GM23248 (cell line): ENCODE measurements around the gene USP6NL.

Experiments used
- EZH2 ChIP-seq: fragments of 200-600 bp; sonication (generic); IDR thresholded peaks from 2 replicates; pipeline ENCODE4 v1.6.1; 2018; ENCODE audit warnings: antibody characterized with exemption, mild to moderate bottlenecking; ENCODE audit not compliant: insufficient read depth, poor library complexity, severe bottlenecking
- EZH2phosphoT487 ChIP-seq: fragments of 200-600 bp; sonication (generic); IDR thresholded peaks from 2 replicates; pipeline ENCODE4 v1.6.1; 2018; ENCODE audit warnings: antibody characterized with exemption, moderate library complexity, mild to moderate bottlenecking, low read depth; ENCODE audit not compliant: insufficient read depth

DNA sequence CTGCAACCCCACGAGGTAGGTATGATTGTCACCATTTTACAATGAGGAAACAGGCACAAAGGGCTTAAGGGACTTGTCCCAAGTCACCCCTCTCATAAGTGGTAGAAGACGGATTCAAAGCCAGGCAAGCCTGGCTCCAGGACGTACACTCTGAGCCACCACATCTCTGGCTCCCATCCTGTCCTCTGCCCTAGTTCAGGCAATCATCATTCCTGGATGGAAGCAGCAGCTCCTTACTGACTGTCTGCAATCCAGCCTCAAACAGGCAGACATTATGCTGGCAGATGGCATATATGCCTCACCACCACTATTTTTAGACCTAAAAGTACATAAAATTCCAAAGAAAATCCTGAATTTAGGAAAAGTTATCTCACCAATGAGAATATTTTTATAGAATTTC, 100.7 kb downstream of the USP6NL start:
- no peak for TF ChIP-seq EZH2phosphoT487
- no peak for TF ChIP-seq EZH2
